ENCODE results near the gene PARD6A.

Gene PARD6A

DNA sequence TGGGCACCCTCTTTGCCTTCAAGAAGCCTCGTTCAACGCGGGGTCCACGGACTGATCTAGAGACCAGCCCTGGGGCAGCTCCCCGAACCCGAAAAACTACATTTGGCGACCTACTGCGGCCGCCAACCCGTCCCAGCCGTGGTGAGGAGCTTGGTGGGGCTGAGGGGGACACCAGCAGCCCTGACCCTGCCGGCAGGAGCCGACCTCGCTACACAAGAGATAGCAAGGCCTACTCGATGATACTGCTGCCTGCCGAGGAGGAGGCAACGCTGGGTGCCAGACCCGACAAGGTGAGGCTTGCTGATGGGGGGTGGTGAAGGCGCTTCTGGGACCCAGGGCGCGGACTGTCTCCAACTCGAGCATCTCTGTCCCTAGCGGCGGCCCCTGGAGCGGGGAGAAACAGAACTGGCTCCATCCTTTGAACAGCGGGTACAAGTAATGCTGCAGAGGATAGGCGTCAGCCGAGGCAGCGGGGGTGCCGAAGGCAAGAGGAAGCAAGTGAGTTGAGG, 6.3 kb upstream of the PARD6A start:
- TF ChIP-seq, protein P1, sequence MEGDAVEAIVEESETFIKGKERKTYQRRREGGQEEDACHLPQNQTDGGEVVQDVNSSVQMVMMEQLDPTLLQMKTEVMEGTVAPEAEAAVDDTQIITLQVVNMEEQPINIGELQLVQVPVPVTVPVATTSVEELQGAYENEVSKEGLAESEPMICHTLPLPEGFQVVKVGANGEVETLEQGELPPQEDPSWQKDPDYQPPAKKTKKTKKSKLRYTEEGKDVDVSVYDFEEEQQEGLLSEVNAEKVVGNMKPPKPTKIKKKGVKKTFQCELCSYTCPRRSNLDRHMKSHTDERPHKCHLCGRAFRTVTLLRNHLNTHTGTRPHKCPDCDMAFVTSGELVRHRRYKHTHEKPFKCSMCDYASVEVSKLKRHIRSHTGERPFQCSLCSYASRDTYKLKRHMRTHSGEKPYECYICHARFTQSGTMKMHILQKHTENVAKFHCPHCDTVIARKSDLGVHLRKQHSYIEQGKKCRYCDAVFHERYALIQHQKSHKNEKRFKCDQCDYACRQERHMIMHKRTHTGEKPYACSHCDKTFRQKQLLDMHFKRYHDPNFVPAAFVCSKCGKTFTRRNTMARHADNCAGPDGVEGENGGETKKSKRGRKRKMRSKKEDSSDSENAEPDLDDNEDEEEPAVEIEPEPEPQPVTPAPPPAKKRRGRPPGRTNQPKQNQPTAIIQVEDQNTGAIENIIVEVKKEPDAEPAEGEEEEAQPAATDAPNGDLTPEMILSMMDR (IDR thresholded peaks at IDR 0.05) = no peak
- peaks cover 17% of the 10 kb centered on the region for H3K36me3 ChIP-seq
- no peak overlapping the region for H3K4me3 ChIP-seq (ENCODE audit: low read depth in 1 of 2, low read length in 1 of 2)
- H3K4me1 ChIP-seq (ENCODE audit: control insufficient read depth in 1 of 2, insufficient read depth in 1 of 2, low read depth in 1 of 2, low read length in 1 of 2) = peaks cover 10% of the 10 kb centered on the region in 2 experiments
- H3K27me3 ChIP-seq = no peaks in the 10 kb centered on the region
- H3K27ac ChIP-seq = no peak overlapping the region
- no peaks in the 10 kb centered on the region for H3K9me3 ChIP-seq

DNA sequence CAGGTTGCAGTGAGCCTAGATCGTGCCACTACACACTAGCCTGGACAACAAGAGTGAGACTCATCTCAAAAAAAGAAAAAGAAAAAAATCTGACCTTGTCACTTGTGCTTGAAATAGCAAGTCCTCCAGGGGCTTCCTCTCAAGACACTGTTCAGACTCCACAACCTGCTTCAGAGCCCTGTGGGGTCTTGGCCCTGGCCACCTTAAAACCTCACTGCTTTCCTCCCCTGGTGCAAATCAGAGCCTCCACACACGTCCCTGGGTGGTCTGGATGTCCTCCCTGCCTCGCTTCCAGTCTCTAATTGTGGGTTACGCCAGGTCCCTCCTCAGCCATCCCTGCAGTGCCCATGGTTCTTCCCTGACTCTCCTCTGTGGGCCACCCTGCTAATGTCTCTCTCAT, 5.4 kb upstream of the PARD6A start:
- no peaks in the 10 kb centered on the region for H3K9me3 ChIP-seq
- H3K4me1 ChIP-seq (ENCODE audit: control insufficient read depth in 1 of 2, insufficient read depth in 1 of 2, low read depth in 1 of 2, low read length in 1 of 2) = peaks cover 14 to 15% of the 10 kb centered on the region in 2 experiments
- no peak overlapping the region for H3K27ac ChIP-seq
- H3K36me3 ChIP-seq = peaks cover 17% of the 10 kb centered on the region
- H3K27me3 ChIP-seq = no peaks in the 10 kb centered on the region
- TF ChIP-seq, protein P1 (IDR thresholded peaks at IDR 0.05) = no peak
- H3K4me3 ChIP-seq (ENCODE audit: low read depth in 1 of 2, low read length in 1 of 2) = no peak overlapping the region

DNA sequence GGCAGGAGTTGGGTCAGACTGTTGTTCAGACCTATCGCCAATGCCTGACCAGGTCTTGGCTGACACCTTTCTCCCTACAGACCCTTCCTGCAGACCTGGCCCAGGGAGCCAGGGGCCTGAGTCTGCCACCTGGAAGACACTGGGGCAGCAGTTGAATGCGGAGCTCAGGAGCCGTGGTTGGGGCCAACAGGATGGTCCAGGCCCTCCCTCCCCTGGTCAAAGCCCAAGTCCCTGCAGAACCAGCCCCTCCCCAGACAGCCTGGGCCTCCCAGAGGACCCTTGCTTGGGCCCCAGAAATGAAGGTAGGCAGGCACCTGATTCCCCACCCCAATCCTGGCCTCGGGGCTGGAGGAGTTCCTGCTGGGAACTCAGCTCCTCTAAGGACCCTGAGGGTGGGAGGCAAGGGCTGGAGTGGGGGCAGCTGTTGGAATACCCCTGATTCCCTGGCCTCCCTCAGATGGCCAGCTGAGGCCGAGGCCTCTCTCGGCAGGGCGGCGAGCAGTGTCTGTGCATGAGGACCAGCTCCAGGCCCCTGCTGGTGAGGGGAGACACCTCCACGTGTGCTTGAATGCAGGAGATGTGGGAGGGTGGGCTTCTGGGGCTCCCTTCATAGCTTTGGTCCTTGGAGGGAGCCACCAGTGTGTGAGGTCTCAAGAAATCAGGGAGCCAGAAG, 4.3 kb upstream of the PARD6A start:
- Histone ChIP-seq H3K4me1 (ENCODE audit: control insufficient read depth in 1 of 2, insufficient read depth in 1 of 2, low read depth in 1 of 2, low read length in 1 of 2) (peaks cover 20 to 24% of the 10 kb centered on the region in 2 experiments), H3K27me3 (peaks cover 3% of the 10 kb centered on the region), H3K4me3 (ENCODE audit: low read depth in 1 of 2, low read length in 1 of 2) (no peak overlapping the region), H3K36me3 (peaks cover 17% of the 10 kb centered on the region), H3K27ac (no peak overlapping the region), H3K9me3 (no peaks in the 10 kb centered on the region)
- TF ChIP-seq, protein P1 (IDR thresholded peaks at IDR 0.05) = no peak

DNA sequence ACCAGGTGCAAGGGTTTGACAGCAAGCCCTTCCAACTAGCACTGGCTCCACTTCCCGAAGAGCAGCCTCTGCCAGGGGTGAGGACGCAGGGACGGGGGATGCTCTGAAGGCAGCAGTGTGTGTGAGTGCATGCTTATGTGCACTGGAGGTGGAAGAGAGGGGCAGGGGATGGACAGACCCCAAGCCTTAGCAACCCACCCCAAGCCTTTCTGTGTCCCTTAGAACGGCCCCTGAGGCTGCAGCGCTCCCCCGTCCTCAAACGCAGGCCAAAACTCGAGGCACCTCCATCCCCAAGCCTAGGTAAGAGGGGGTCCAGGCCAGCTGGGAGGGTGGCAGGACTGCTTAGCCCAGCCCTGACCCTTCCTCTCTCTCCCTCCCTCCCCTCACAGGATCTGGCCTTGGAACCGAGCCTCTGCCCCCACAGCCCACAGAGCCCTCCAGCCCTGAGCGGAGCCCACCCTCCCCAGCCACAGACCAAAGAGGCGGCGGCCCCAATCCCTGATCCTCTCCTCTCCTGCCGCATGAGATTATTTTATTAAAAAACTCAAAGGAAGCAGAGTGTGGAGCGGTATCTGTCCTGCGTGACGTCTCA, 3.6 kb upstream of the PARD6A start:
- peaks cover 22 to 27% of the 10 kb centered on the region in 2 experiments for H3K4me1 ChIP-seq (ENCODE audit: control insufficient read depth in 1 of 2, insufficient read depth in 1 of 2, low read depth in 1 of 2, low read length in 1 of 2)
- no peaks in the 10 kb centered on the region for H3K9me3 ChIP-seq
- no peak overlapping the region for H3K27ac ChIP-seq
- TF ChIP-seq, protein P1 (IDR thresholded peaks at IDR 0.05) = no peak
- peaks cover 8% of the 10 kb centered on the region for H3K27me3 ChIP-seq
- H3K4me3 ChIP-seq (ENCODE audit: low read depth in 1 of 2, low read length in 1 of 2) = no peak overlapping the region
- peaks cover 20% of the 10 kb centered on the region for H3K36me3 ChIP-seq

DNA sequence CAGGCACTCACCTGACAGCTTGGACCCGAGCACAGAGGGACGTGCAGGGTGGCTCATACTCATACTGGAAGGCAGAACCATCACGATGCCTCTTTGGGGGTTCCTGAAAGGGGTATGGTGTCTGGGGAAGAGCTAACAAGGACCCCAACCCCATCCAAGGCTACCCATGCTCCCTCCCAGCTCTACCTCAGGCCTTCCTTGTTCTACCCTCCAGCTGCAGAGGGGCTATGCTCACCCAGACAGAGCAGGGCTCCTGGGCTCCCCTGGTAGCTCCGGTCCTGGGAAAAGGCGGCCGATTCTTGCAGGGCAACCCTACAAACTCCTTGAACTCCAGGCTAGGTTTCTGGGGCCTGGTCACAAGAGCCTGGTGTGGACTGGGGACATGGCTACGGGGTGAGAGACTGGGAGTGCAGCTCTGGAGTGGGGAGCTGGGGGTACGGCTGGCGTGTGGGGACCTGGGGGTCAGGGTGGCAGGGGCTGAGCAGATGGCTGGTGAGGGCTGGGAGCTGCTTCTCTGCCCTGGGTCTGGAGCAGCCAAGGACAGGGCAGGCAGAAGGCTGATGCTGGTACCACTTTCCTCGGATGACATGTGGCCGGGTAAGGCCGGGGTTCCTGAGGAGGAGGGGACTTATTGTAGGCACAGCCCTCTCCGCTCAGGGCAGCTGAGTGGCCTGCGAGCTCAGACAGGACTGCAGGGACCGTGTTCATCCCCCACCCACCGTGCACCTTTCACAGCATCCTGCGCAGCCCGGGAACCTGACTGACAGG, 2.8 kb upstream of the PARD6A start:
- Histone ChIP-seq H3K9me3 (no peaks in the 10 kb centered on the region), H3K4me3 (ENCODE audit: low read depth in 1 of 2, low read length in 1 of 2) (no peak overlapping the region), H3K27me3 (peaks cover 8% of the 10 kb centered on the region), H3K36me3 (peaks cover 23% of the 10 kb centered on the region), H3K4me1 (ENCODE audit: control insufficient read depth in 1 of 2, insufficient read depth in 1 of 2, low read depth in 1 of 2, low read length in 1 of 2) (peaks cover 22 to 27% of the 10 kb centered on the region in 2 experiments), H3K27ac (no peak overlapping the region)
- TF ChIP-seq, protein P1 (IDR thresholded peaks at IDR 0.05) = no peak

Measured in neutrophil (primary cell).